Neural progenitor cell (in vitro differentiated cells): ENCODE data around the gene C10orf120. TPM values are rescaled to one million over a fixed set of nuclear protein-coding genes. Genes with fewer than 3 reads are reported as not detected.

Experiments used
- DNase-seq: peaks from one replicate; pipeline ENCODE4 v3.0.0-alpha.2; 2016; ENCODE audit warnings: low spot score
- H2AFZ ChIP-seq: fragments of 200-600 bp; sonication (generic); replicated peaks from 2 replicates; pipeline ENCODE4 v1.6.1; 2016; ENCODE audit warnings: antibody characterized with exemption
- H3F3A ChIP-seq: fragments of 200-600 bp; sonication (generic); 2 replicates; pipeline ENCODE4 v1.6.1; 2016; ENCODE audit warnings: antibody characterized with exemption, low read depth
- H3K27ac ChIP-seq: fragments of 200-600 bp; sonication (generic); 2 replicates; pipeline ENCODE4 v1.5.1; 2016; ENCODE audit warnings: mild to moderate bottlenecking
- H3K27me3 ChIP-seq: fragments of 200-600 bp; sonication (generic); 2 replicates; pipeline ENCODE4 v1.6.1; 2016; ENCODE audit warnings: mild to moderate bottlenecking, moderate library complexity
- H3K36me3 ChIP-seq: fragments of 200-600 bp; sonication (generic); 2 replicates; pipeline ENCODE4 v1.5.1; 2016
- H3K4me1 ChIP-seq: fragments of 200-600 bp; sonication (generic); 2 replicates; pipeline ENCODE4 v1.6.1; 2016; ENCODE audit warnings: mixed run types
- H3K4me2 ChIP-seq: fragments of 200-600 bp; sonication (generic); 2 replicates; pipeline ENCODE4 v1.6.1; 2016
- H3K4me3 ChIP-seq: fragments of 200-600 bp; sonication (generic); 2 replicates; pipeline ENCODE4 v1.5.1; 2016
- H3K79me2 ChIP-seq: fragments of 200-600 bp; sonication (generic); 2 replicates; pipeline ENCODE4 v1.6.1; 2016; ENCODE audit warnings: low read depth
- H3K9ac ChIP-seq: fragments of 200-600 bp; sonication (generic); 2 replicates; pipeline ENCODE4 v1.6.1; 2016
- H3K9me3 ChIP-seq: fragments of 200-600 bp; sonication (generic); 2 replicates; pipeline ENCODE4 v1.5.1; 2016; ENCODE audit warnings: low read depth
- H4K20me1 ChIP-seq: fragments of 200-600 bp; sonication (generic); 2 replicates; pipeline ENCODE4 v1.6.1; 2016; ENCODE audit warnings: low read depth
- H3K27ac Mint-ChIP-seq: 3 replicates; pipeline ENCODE4 v1.8.0; 2021; ENCODE audit warnings: mixed read lengths
- H3K27me3 Mint-ChIP-seq: 2 replicates; pipeline ENCODE4 v1.8.0; 2022; ENCODE audit warnings: low read depth, mild to moderate bottlenecking, inconsistent platforms, moderate library complexity, mixed read lengths; ENCODE audit not compliant: insufficient read depth
- H3K36me3 Mint-ChIP-seq: 3 replicates; pipeline ENCODE4 v1.8.0; 2021; ENCODE audit warnings: mixed read lengths
- H3K4me1 Mint-ChIP-seq: 3 replicates; pipeline ENCODE4 v1.8.0; 2021; ENCODE audit warnings: mixed read lengths
- H3K4me3 Mint-ChIP-seq: 3 replicates; pipeline ENCODE4 v1.8.0; 2021; ENCODE audit warnings: mild to moderate bottlenecking, moderate library complexity, mixed read lengths
- H3K9me3 Mint-ChIP-seq: 3 replicates; pipeline ENCODE4 v1.8.0; 2020; ENCODE audit warnings: mixed read lengths
- EZH2 ChIP-seq: fragments of 200-600 bp; sonication (generic); IDR thresholded peaks from 2 replicates; pipeline ENCODE4 v1.6.1; 2017; ENCODE audit warnings: antibody characterized with exemption, mild to moderate bottlenecking, moderate library complexity
- EZH2phosphoT487 ChIP-seq: fragments of 200-600 bp; sonication (generic); IDR thresholded peaks from 2 replicates; pipeline ENCODE4 v1.6.1; 2017; ENCODE audit warnings: antibody characterized with exemption
- total RNA-seq: library from RNA; depleted of rRNA; stranded (reverse); fragments of >200 nt; gene quantifications from 2 replicates; pipeline ENCODE4 v1.2.3, GENCODE V29; 2015; ENCODE audit warnings: low replicate concordance
- TF ChIP-seq, protein P1 (sequence below): fragments of 200-600 bp; sonication (generic); IDR thresholded peaks from 2 replicates; pipeline ENCODE4 v1.5.1; 2017; ENCODE audit warnings: antibody characterized with exemption, mild to moderate bottlenecking

C10orf120 gene
- total RNA-seq, 1 donor from 2014 or later, result not detected

DNA sequence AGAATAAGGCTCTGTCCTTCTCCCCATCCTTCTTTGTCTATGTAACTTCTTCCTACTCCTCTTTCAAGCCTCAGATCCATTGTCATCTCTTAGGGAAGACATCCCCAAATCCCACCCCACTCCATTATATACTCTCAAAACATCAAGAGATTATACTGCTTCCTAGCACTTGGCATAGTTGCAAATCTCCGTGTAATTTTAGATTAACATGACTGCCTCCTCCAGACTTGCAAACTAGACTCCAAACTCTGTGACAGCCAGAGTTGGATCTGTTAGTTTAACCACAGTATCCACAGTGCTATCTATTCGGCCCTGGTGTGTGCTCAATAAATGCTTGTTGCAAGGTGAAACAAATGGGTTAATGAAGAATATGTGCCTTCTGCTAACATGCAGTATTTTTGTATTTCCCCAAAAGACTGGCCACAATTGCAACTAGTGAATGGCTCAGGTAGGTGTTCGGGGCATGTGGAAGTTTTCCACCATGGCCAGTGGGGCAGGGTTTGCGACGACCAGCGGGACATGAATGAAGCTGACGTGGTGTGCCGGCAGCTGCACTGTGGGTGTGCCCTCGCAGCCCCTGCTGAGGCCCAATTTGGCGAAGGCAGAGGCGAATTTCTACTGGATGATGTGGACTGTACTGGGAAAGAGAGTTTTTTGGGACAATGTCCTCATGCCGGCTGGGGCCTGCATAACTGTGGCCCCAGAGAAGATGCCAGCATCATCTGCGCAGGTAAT is 34.5 kb upstream of the C10orf120 start:
- no peak for DNase-seq
- Histone ChIP-seq H3K79me2 (no peaks in the 10 kb centered on the region), H3K9ac (no peak overlapping the region), H3K4me3 (no peak overlapping the region), H3K27me3 (no peaks in the 10 kb centered on the region), H4K20me1 (no peaks in the 10 kb centered on the region), H3K4me1 (peaks cover 17% of the 10 kb centered on the region), H3K4me2 (no peak overlapping the region), H3K36me3 (no peaks in the 10 kb centered on the region), H2AFZ (no peak overlapping the region), H3F3A (no peaks in the 10 kb centered on the region), H3K27ac (no peak overlapping the region), H3K9me3 (no peaks in the 10 kb centered on the region)
- no peaks in the 10 kb centered on the region for H3K36me3 Mint-ChIP-seq
- no peaks in the 10 kb centered on the region for H3K9me3 Mint-ChIP-seq
- H3K4me1 Mint-ChIP-seq, result peaks cover 7% of the 10 kb centered on the region
- TF ChIP-seq EZH2phosphoT487 (no peak), EZH2 (no peak)
- TF ChIP-seq, protein P1, sequence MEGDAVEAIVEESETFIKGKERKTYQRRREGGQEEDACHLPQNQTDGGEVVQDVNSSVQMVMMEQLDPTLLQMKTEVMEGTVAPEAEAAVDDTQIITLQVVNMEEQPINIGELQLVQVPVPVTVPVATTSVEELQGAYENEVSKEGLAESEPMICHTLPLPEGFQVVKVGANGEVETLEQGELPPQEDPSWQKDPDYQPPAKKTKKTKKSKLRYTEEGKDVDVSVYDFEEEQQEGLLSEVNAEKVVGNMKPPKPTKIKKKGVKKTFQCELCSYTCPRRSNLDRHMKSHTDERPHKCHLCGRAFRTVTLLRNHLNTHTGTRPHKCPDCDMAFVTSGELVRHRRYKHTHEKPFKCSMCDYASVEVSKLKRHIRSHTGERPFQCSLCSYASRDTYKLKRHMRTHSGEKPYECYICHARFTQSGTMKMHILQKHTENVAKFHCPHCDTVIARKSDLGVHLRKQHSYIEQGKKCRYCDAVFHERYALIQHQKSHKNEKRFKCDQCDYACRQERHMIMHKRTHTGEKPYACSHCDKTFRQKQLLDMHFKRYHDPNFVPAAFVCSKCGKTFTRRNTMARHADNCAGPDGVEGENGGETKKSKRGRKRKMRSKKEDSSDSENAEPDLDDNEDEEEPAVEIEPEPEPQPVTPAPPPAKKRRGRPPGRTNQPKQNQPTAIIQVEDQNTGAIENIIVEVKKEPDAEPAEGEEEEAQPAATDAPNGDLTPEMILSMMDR, result no peak
- peaks cover 3% of the 10 kb centered on the region for H3K27me3 Mint-ChIP-seq
- H3K4me3 Mint-ChIP-seq, result no peak overlapping the region
- H3K27ac Mint-ChIP-seq, result no peak overlapping the region

DNA sequence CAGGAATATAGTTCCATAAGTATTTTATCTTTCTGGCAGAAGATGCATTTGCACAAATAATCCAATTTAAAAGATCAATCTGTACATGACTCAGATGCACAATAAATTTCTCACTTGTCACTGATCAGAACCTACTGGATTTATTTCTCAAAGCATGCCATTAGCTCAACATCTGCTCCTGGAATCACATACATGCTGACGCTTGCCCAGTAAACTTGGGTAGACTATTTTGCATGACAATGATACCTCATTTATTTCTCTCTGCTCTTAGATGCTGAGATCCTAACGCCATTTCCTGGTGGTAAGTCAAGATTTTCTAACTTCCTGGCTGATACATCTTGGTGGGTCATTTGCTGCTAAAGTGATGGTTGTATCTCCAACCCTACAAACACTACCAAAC is 33.8 kb upstream of the C10orf120 start:
- Histone ChIP-seq H3K79me2 (no peaks in the 10 kb centered on the region), H3K27ac (no peak overlapping the region), H3K4me3 (no peak overlapping the region), H3K4me1 (peaks cover 17% of the 10 kb centered on the region), H2AFZ (no peak overlapping the region), H3K36me3 (no peaks in the 10 kb centered on the region), H3F3A (no peaks in the 10 kb centered on the region), H3K9me3 (no peaks in the 10 kb centered on the region), H4K20me1 (no peaks in the 10 kb centered on the region), H3K27me3 (no peaks in the 10 kb centered on the region), H3K4me2 (no peak overlapping the region), H3K9ac (no peak overlapping the region)
- DNase-seq, result no peak
- no peak overlapping the region for H3K27ac Mint-ChIP-seq
- H3K4me3 Mint-ChIP-seq, result no peak overlapping the region
- TF ChIP-seq, protein P1, result no peak
- no peak for TF ChIP-seq EZH2phosphoT487
- no peak for TF ChIP-seq EZH2
- no peaks in the 10 kb centered on the region for H3K36me3 Mint-ChIP-seq
- H3K9me3 Mint-ChIP-seq, result no peaks in the 10 kb centered on the region
- H3K4me1 Mint-ChIP-seq, result peaks cover 7% of the 10 kb centered on the region
- peaks cover 3% of the 10 kb centered on the region for H3K27me3 Mint-ChIP-seq

DNA sequence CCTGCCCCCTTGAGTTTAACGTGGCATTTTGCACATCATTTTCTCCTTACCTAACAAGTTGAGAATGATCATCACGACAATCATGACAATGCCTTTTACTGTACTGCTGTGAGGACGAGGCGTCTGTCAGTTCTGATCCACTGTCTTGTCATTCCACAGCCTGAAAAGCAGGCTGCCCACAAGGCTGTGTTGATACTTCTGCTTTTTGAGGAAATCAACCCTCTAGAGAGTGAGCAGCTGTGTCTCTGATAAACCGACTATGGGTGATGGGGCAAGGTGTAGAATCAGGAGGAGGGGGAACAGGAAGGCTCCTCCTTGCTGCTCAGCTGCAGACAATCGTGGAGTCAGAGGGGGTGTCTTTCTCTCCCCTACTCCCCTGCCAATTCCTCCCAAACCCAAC is 30.6 kb upstream of the C10orf120 start:
- no peaks in the 10 kb centered on the region for H3K9me3 Mint-ChIP-seq
- H3K36me3 Mint-ChIP-seq, result no peaks in the 10 kb centered on the region
- H3K4me2 ChIP-seq, result no peak overlapping the region
- H3K4me3 ChIP-seq, result no peak overlapping the region
- no peak overlapping the region for H3K4me3 Mint-ChIP-seq
- DNase-seq, result no peak
- peaks cover 3% of the 10 kb centered on the region for H3K4me1 Mint-ChIP-seq
- H3K27ac ChIP-seq, result no peak overlapping the region
- H2AFZ ChIP-seq, result no peak overlapping the region
- no peaks in the 10 kb centered on the region for H3F3A ChIP-seq
- no peaks in the 10 kb centered on the region for H4K20me1 ChIP-seq
- no peaks in the 10 kb centered on the region for H3K27me3 ChIP-seq
- TF ChIP-seq EZH2 (no peak), EZH2phosphoT487 (no peak)
- TF ChIP-seq, protein P1, result no peak
- H3K9ac ChIP-seq, result no peak overlapping the region
- peaks cover 17% of the 10 kb centered on the region for H3K4me1 ChIP-seq
- H3K27me3 Mint-ChIP-seq, result peaks cover 3% of the 10 kb centered on the region
- no peaks in the 10 kb centered on the region for H3K9me3 ChIP-seq
- H3K27ac Mint-ChIP-seq, result no peak overlapping the region
- H3K36me3 ChIP-seq, result no peaks in the 10 kb centered on the region
- H3K79me2 ChIP-seq, result no peaks in the 10 kb centered on the region
